Hepatocyte (in vitro differentiated cells): ENCODE measurements around the gene ABI3BP. TPM values are rescaled to one million over a fixed set of nuclear protein-coding genes. Genes with fewer than 3 reads are reported as not detected.

Experiments used
- DNase-seq: peaks from one replicate; pipeline ENCODE4 v3.0.0-alpha.2; 2016; ENCODE audit warnings: low spot score
- H2AFZ ChIP-seq: fragments of 200-600 bp; sonication (generic); 2 replicates; pipeline ENCODE4 v1.6.0; 2016; ENCODE audit warnings: antibody characterized with exemption, mild to moderate bottlenecking
- H3K27ac ChIP-seq: fragments of 200-600 bp; sonication (generic); 2 replicates; pipeline ENCODE4 v1.5.1; 2016; ENCODE audit warnings: mild to moderate bottlenecking
- H3K27me3 ChIP-seq: fragments of 200-600 bp; sonication (generic); 2 replicates; pipeline ENCODE4 v1.6.1; 2016
- H3K36me3 ChIP-seq: fragments of 200-600 bp; sonication (generic); replicated peaks from 2 replicates; pipeline ENCODE4 v1.5.1; 2016; ENCODE audit warnings: low read depth; ENCODE audit not compliant: insufficient read depth
- H3K4me1 ChIP-seq: fragments of 200-600 bp; sonication (generic); 2 replicates; pipeline ENCODE4 v1.5.1; 2016; ENCODE audit warnings: mild to moderate bottlenecking, moderate library complexity; ENCODE audit not compliant: insufficient read depth
- H3K4me2 ChIP-seq: fragments of 200-600 bp; sonication (generic); 2 replicates; pipeline ENCODE4 v1.6.0; 2016
- H3K4me3 ChIP-seq: fragments of 200-600 bp; sonication (generic); 2 replicates; pipeline ENCODE4 v1.5.1; 2016; ENCODE audit warnings: mild to moderate bottlenecking
- H3K79me2 ChIP-seq: fragments of 200-600 bp; sonication (generic); 2 replicates; pipeline ENCODE4 v1.6.0; 2017; ENCODE audit warnings: mild to moderate bottlenecking
- H3K9me2 ChIP-seq: fragments of 200-600 bp; sonication (generic); replicated peaks from 2 replicates; pipeline ENCODE4 v1.6.0; 2017; ENCODE audit warnings: mild to moderate bottlenecking; ENCODE audit not compliant: insufficient read depth
- H3K9me3 ChIP-seq: fragments of 200-600 bp; sonication (generic); 2 replicates; pipeline ENCODE4 v1.5.1; 2016; ENCODE audit warnings: low read depth, mild to moderate bottlenecking
- H4K20me1 ChIP-seq: fragments of 200-600 bp; sonication (generic); 2 replicates; pipeline ENCODE4 v1.6.0; 2016; ENCODE audit warnings: mild to moderate bottlenecking; ENCODE audit not compliant: insufficient read depth, poor library complexity, severe bottlenecking
- EZH2 ChIP-seq: fragments of 200-600 bp; sonication (generic); IDR thresholded peaks from 2 replicates; pipeline ENCODE4 v1.6.1; 2016; ENCODE audit warnings: antibody characterized with exemption, mild to moderate bottlenecking, borderline replicate concordance
- EZH2phosphoT487 ChIP-seq: fragments of 200-600 bp; sonication (generic); IDR thresholded peaks from one replicate; pipeline ENCODE4 v1.6.1; 2018; ENCODE audit warnings: antibody characterized with exemption, mild to moderate bottlenecking, low read depth, moderate library complexity; ENCODE audit not compliant: unreplicated experiment, severe bottlenecking
- WGBS: methylation state at CpG from one replicate; pipeline ENCODE4 v1.1.6; 2016; ENCODE audit warnings: low lambda C conversion rate; ENCODE audit errors: missing lambda C conversion rate; 5-methylcytosine and 5-hydroxymethylcytosine counted together
- polyA plus RNA-seq: library from polyadenylated mRNA; unstranded; fragments of >200 nt; fragmentation: Nextera tagmentation; extraction: Ambion mirVana; gene quantifications from 2 replicates; pipeline ENCODE4 v1.2.1, GENCODE V29; 2016
- total RNA-seq: library from RNA; depleted of rRNA; stranded (reverse); fragments of >200 nt; gene quantifications from 2 replicates; pipeline ENCODE4 v1.2.3, GENCODE V29; 2014
- TF ChIP-seq, protein P1 (sequence below): fragments of 200-600 bp; sonication (generic); IDR thresholded peaks from 2 replicates; pipeline ENCODE4 v1.5.1; 2016; ENCODE audit warnings: antibody characterized with exemption, mild to moderate bottlenecking; ENCODE audit not compliant: poor library complexity

The ABI3BP gene
- total and polyA plus RNA-seq, 2 experiments from 2014 or later, result 10.4 to 18.6 TPM

DNA sequence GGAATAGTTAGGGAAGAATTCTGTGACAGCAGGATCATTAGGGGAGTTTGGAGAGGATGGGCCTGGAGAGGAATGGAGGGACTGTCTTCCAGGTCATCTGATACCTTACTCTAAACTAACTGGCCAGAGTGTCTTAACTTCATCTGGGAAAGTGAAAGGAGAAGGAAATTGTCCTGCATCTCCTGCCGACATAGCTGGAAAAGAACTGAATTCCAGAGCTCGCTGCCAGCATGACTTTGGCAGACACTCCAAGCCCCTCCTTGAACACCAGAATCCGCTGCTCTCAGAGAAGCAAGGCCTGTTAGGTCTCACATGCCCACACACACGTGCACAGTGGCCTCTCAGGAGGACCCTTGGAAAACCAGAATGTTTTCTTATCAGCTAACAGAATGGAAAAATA, 10.5 kb downstream of the ABI3BP start:
- H2AFZ ChIP-seq, result peak overlapping the region; percentile 24
- no peak for DNase-seq

DNA sequence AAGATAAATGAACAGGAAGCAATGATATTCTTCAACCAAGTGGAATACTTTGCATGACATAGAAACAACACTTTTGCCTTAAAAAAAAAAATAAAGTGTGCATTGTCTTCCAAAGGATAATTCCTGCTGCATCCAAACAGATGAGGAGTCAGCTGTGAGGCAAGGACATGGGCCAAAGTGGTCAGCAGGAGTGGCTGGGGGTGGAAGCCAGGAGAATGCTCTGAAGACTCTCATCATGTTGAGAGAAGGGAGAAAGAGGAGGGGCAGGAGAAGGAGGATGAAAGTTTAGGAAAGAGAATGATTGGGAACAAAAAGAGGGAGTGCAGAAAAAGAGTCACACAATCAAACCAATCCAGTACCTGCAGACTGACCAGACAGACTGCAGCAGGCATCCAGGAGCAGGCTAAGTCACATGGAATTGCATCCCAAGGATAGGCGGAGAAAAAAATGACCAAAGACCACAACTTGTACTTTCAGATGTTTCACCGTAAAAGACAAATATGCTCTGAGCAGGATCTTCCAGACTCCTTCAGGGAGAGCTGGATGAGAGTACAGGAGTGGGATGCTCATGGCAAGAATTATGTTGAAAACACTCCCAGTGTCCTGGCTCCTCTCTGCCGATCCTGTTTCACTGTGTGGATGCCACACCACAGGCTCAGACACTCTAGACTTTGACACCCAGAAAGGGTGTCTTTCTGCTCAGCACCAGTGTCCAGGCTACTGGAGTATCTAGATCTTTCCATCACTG, 11.9 kb downstream of the ABI3BP start:
- no peaks in the 10 kb centered on the region for H3K79me2 ChIP-seq
- no peaks in the 10 kb centered on the region for H4K20me1 ChIP-seq
- H3K36me3 ChIP-seq, result no peaks in the 10 kb centered on the region
- no peaks in the 10 kb centered on the region for H3K9me2 ChIP-seq
- TF ChIP-seq EZH2phosphoT487, result no peak
- TF ChIP-seq, protein P1, sequence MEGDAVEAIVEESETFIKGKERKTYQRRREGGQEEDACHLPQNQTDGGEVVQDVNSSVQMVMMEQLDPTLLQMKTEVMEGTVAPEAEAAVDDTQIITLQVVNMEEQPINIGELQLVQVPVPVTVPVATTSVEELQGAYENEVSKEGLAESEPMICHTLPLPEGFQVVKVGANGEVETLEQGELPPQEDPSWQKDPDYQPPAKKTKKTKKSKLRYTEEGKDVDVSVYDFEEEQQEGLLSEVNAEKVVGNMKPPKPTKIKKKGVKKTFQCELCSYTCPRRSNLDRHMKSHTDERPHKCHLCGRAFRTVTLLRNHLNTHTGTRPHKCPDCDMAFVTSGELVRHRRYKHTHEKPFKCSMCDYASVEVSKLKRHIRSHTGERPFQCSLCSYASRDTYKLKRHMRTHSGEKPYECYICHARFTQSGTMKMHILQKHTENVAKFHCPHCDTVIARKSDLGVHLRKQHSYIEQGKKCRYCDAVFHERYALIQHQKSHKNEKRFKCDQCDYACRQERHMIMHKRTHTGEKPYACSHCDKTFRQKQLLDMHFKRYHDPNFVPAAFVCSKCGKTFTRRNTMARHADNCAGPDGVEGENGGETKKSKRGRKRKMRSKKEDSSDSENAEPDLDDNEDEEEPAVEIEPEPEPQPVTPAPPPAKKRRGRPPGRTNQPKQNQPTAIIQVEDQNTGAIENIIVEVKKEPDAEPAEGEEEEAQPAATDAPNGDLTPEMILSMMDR, result no peak
- no peak overlapping the region for H3K27ac ChIP-seq
- H3K4me2 ChIP-seq, result no peak overlapping the region
- DNase-seq, result no peak
- H3K4me3 ChIP-seq, result no peak overlapping the region
- no peak overlapping the region for H2AFZ ChIP-seq
- 92% methylated on average over 3 of the region's 3 CpGs for WGBS
- H3K4me1 ChIP-seq, result peaks cover 4% of the 10 kb centered on the region
- no peaks in the 10 kb centered on the region for H3K9me3 ChIP-seq
- no peaks in the 10 kb centered on the region for H3K27me3 ChIP-seq

More for the DNA sequence above, 10.5 kb downstream of the ABI3BP start:
- Histone ChIP-seq H3K27ac (peak overlapping the region; percentile 71), H3K79me2 (no peaks in the 10 kb centered on the region), H3K36me3 (no peaks in the 10 kb centered on the region), H3K27me3 (no peaks in the 10 kb centered on the region), H3K9me3 (no peaks in the 10 kb centered on the region), H3K9me2 (no peaks in the 10 kb centered on the region), H3K4me1 (peaks cover 4% of the 10 kb centered on the region), H3K4me3 (no peak overlapping the region), H3K4me2 (peak overlapping the region; percentile 58), H4K20me1 (no peaks in the 10 kb centered on the region)
- WGBS, result 47% methylated on average over 4 of the region's 4 CpGs
- TF ChIP-seq EZH2, result no peak
- TF ChIP-seq EZH2phosphoT487, result no peak
- TF ChIP-seq, protein P1, result no peak

DNA sequence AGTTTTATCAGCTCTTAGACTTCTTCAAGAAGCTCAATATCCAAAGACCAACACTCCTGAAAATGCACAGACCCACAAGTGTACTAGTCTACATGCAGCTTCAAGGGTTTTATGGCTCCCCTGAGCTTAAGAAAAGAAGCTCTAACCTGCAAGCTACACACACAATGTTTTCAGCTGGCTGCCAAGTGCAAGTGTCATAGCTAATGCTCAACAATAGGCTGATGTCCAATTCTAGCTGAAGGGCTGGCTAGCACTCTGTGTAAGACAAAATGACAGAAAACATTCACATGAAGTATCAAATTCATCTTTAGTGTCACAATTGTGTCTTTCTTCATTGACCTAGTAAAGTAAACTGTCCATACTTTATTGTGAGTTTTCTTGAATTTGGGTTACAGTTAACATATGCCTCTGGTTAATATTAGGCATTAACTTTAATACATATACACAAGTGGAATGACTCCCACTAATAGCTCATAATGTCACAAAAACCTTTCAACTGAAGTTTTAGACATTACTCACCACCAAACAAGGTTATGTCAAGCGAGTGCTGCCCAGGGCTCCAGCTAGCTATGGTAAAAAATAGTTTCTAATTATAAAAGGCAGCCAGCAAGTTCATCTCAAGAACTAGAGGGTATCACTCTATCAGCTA, 15.1 kb downstream of the ABI3BP start:
- WGBS, result 59% methylated on average over 1 of the region's 1 CpG
- H3K4me2 ChIP-seq, result no peak overlapping the region
- H3K4me3 ChIP-seq, result no peak overlapping the region
- no peaks in the 10 kb centered on the region for H3K79me2 ChIP-seq
- no peaks in the 10 kb centered on the region for H3K36me3 ChIP-seq
- H4K20me1 ChIP-seq, result no peaks in the 10 kb centered on the region
- DNase-seq, result no peak
- H3K9me3 ChIP-seq, result no peaks in the 10 kb centered on the region
- H2AFZ ChIP-seq, result no peak overlapping the region
- H3K27ac ChIP-seq, result no peak overlapping the region
- no peaks in the 10 kb centered on the region for H3K27me3 ChIP-seq
- H3K9me2 ChIP-seq, result no peaks in the 10 kb centered on the region
- H3K4me1 ChIP-seq, result peaks cover 4% of the 10 kb centered on the region
- TF ChIP-seq EZH2, result no peak

DNA sequence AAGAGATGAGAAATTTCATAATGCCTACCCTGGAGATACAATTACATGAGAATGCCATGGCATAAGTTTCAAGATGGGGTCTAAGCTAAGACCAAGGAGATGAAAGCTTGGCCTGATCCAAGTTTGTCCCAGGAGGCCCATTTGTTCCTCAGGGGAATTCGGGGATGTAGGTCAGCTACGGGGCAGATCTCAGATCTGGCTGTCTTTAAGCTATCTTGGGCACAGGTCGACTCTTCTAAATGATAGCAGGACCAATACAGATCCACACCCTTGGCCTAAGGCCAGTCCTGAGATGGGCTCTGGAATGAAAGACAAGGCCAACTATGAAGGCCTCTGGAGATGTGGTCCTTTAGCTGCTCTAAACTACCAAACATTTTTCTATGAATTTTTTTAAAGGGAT, 16.6 kb downstream of the ABI3BP start:
- DNase-seq, result no peak
- Histone ChIP-seq H3K79me2 (no peaks in the 10 kb centered on the region), H4K20me1 (no peaks in the 10 kb centered on the region), H3K9me2 (no peaks in the 10 kb centered on the region), H3K4me3 (no peak overlapping the region), H2AFZ (no peak overlapping the region), H3K27me3 (no peaks in the 10 kb centered on the region), H3K4me1 (no peaks in the 10 kb centered on the region), H3K36me3 (no peaks in the 10 kb centered on the region), H3K4me2 (no peak overlapping the region), H3K9me3 (no peaks in the 10 kb centered on the region), H3K27ac (no peak overlapping the region)
- 63% methylated on average over 3 of the region's 3 CpGs for WGBS
- TF ChIP-seq, protein P1, result no peak
- TF ChIP-seq EZH2, result no peak
- TF ChIP-seq EZH2phosphoT487, result no peak
